K562 (cell line): ENCODE results near the gene ST3GAL5. TPM values are rescaled to one million over a fixed set of nuclear protein-coding genes. Genes with fewer than 3 reads are reported as not detected.

Source experiments
- ATAC-seq: fragments of 200-7000 bp; cut with Tn5 transposase; 3 replicates; pipeline ENCODE4 v1.9.1; 2020; ENCODE audit warnings: moderate library complexity
- BruUV-seq: library from RNA; stranded (reverse); fragments of 400-500 nt; replicated peaks from 2 replicates; lab custom pipeline; 2021; lab: Mats Ljungman, UMichigan
- CTCF ChIA-PET: fragments of 300-600 bp; formaldehyde crosslinking; extraction: SDS; loops from one replicate; lab custom pipeline; 2021; ENCODE audit warnings: low intra/inter-chr PET ratio; lab: Yijun Ruan, JAX
- POLR2A ChIA-PET: fragments of 300-600, 350-650 bp; sonication (Branson Sonifier 250); formaldehyde crosslinking; extraction: SDS; loops from one replicate; lab custom pipeline; 2021; ENCODE audit warnings: antibody characterized with exemption, inconsistent platforms; lab: Yijun Ruan, JAX
- DNase-seq, 4 experiments: peaks; one replicate each; pipeline versions ENCODE4 v3.0.0 to v3.0.0-alpha.2; 2011 to 2018; ENCODE audit warnings: low spot score in 3 of 4, mixed read lengths in 3 of 4; ENCODE audit errors: extremely low read depth in 1 of 4
- FAIRE-seq: peaks from 2 replicates; lab custom pipeline; 2011; peaks lifted over from hg19 to GRCh38; lab: Jason Lieb, UNC
- H2AFZ ChIP-seq: 2 replicates; pipeline ENCODE4 v1.6.0; 2011; ENCODE audit warnings: low read depth, low read length, control low read depth, inconsistent platforms
- H3K27ac ChIP-seq: fragments of 200-600 bp; 3 replicates; pipeline ENCODE4 v1.8.0; 2011; ENCODE audit warnings: low read depth, mild to moderate bottlenecking, control low read depth, inconsistent platforms, low read length, moderate library complexity, mixed read lengths; ENCODE audit errors: extremely low read depth
- H3K27me3 ChIP-seq, 2 experiments: fragments of 300-600 bp in 1 of 2; 2 replicates in 1 of 2; 3 replicates in 1 of 2; pipeline versions ENCODE4 v1.6.0 to v1.8.0; 2011; ENCODE audit warnings: inconsistent platforms in 2 of 2, low read length in 2 of 2, mild to moderate bottlenecking in 1 of 2, mixed read lengths in 1 of 2, moderate library complexity in 1 of 2; ENCODE audit not compliant: control insufficient read depth in 2 of 2, insufficient read depth in 2 of 2
- H3K36me3 ChIP-seq: fragments of 300-600 bp; 3 replicates; pipeline ENCODE4 v1.8.0; 2011; ENCODE audit warnings: mild to moderate bottlenecking, low read length, inconsistent platforms; ENCODE audit not compliant: control insufficient read depth, insufficient read depth
- H3K4me1 ChIP-seq, 2 experiments: fragments of 200-600 bp in 1 of 2; replicated peaks in 1 of 2; 2 replicates in 1 of 2; 3 replicates in 1 of 2; pipeline versions ENCODE4 v1.5.1 to v1.8.0; 2011; ENCODE audit warnings: inconsistent platforms in 2 of 2, low read length in 2 of 2, mild to moderate bottlenecking in 1 of 2, mixed read lengths in 1 of 2, moderate library complexity in 1 of 2; ENCODE audit not compliant: control insufficient read depth in 2 of 2, insufficient read depth in 2 of 2
- H3K4me2 ChIP-seq: 2 replicates; pipeline ENCODE4 v1.6.1; 2011; ENCODE audit warnings: low read length, control low read depth, inconsistent platforms, mixed read lengths; ENCODE audit not compliant: insufficient read depth
- H3K4me3 ChIP-seq: fragments of 200-600 bp; sonication (generic), shearing (Covaris generic); 2 replicates; pipeline ENCODE4 v1.5.1; 2016; ENCODE audit warnings: control low read depth, inconsistent platforms
- H3K79me2 ChIP-seq: fragments of 200-600 bp; 3 replicates; pipeline ENCODE4 v1.8.0; 2011; ENCODE audit warnings: low read length, inconsistent platforms; ENCODE audit not compliant: control insufficient read depth, insufficient read depth
- H3K9ac ChIP-seq, 2 experiments: 2 replicates each; pipeline versions ENCODE4 v1.6.0 to v1.6.1; 2011; ENCODE audit warnings: low read depth in 2 of 2, low read length in 2 of 2, control low read depth in 1 of 2, inconsistent platforms in 1 of 2, mild to moderate bottlenecking in 1 of 2, mixed read lengths in 1 of 2; ENCODE audit not compliant: insufficient read depth in 1 of 2
- H3K9me1 ChIP-seq: one replicate; pipeline ENCODE4 v1.6.0; 2011; ENCODE audit warnings: inconsistent platforms, mild to moderate bottlenecking, low read length, moderate library complexity; ENCODE audit not compliant: control insufficient read depth, insufficient read depth
- H3K9me3 ChIP-seq: replicated peaks from 2 replicates; pipeline ENCODE4 v1.5.1; 2011; ENCODE audit warnings: low read depth, low read length, inconsistent platforms; ENCODE audit not compliant: control insufficient read depth, insufficient read depth
- H4K20me1 ChIP-seq: replicated peaks from 2 replicates; pipeline ENCODE4 v1.6.1; 2011; ENCODE audit warnings: low read length, inconsistent platforms, mixed read lengths; ENCODE audit not compliant: control insufficient read depth, insufficient read depth
- BCOR ChIP-seq: fragments of 450-650 bp; IDR thresholded peaks from 2 replicates; pipeline ENCODE4 v1.6.1; 2016
- ELF4 ChIP-seq: fragments of 450-650 bp; formaldehyde crosslinking; IDR thresholded peaks from 2 replicates; pipeline ENCODE4 v1.4.0; 2022; ENCODE audit warnings: missing genetic modification characterization
- RBM25 ChIP-seq: fragments of 200-400 bp; formaldehyde crosslinking; IDR thresholded peaks from 2 replicates; pipeline ENCODE4 v1.6.1; 2018; ENCODE audit warnings: low read length, low read depth, moderate library complexity; ENCODE audit not compliant: severe bottlenecking
- ZKSCAN1 ChIP-seq: fragments of 150-350 bp; IDR thresholded peaks from 2 replicates; pipeline ENCODE4 v1.6.1; 2016; ENCODE audit warnings: low read depth, low read length
- WGBS: fragments of 100-300 bp; shearing (Covaris generic); methylation state at CpG from one replicate; pipeline ENCODE4 v1.1.6; 2016; ENCODE audit warnings: low coverage, mixed read lengths; ENCODE audit not compliant: insufficient coverage; ENCODE audit errors: missing lambda C conversion rate; 5-methylcytosine and 5-hydroxymethylcytosine counted together
- in situ Hi-C: fragments of 300-500 bp; cut with MboI; formaldehyde crosslinking; loops from 4 replicates; pipeline ENCODE4 v1.15.0; 2018; ENCODE audit warnings: inconsistent platforms, mixed read lengths
- intact Hi-C: fragments of 100-400 bp; cut with micrococcal nuclease; formaldehyde crosslinking; loops from 2 replicates; pipeline ENCODE4 v1.14.2; 2022
- polyA plus RNA-seq, 8 experiments: library from polyadenylated mRNA; depleted of rRNA in 4 of 8; stranded (reverse) in 5 of 8; unstranded in 3 of 8; fragments of >200 nt; fragmentation: Nextera tagmentation in 2 of 8; fragmentation: Illumina TruSeq in 1 of 8; extraction: Ambion mirVana in 2 of 8; extraction: Trizol in 1 of 8; gene quantifications; 2 replicates each; pipeline versions ENCODE4 v1.2.1 to v1.2.3, GENCODE V29; 2011 to 2014; ENCODE audit warnings: inconsistent platforms in 1 of 8, missing spikeins in 1 of 8
- total RNA-seq, 7 experiments: library from RNA; depleted of rRNA in 6 of 7; stranded (reverse); fragments of >200 nt in 6 of 7; fragmentation: Illumina TruSeq in 2 of 7; extraction: Trizol in 2 of 7; gene quantifications; 2 replicates each; pipeline versions ENCODE4 v1.2.1 to v1.2.3, GENCODE V29; 2011 to 2021; ENCODE audit warnings: low replicate concordance in 1 of 7

The ST3GAL5 gene
- total and polyA plus RNA-seq, 9 of the 15 experiments (the other 6 are each of a cell fraction or from before 2014, with no cell fraction given), result 1.6 to 10.0 (median 4.2) TPM

GRCh38 chr2:85811180-85812093, 77.4 kb downstream of the ST3GAL5 start:
- Histone ChIP-seq H3K27ac (no peak overlapping the region), H3K4me3 (no peak overlapping the region), H3K27me3 (peaks cover 17 to 38% of the 10 kb centered on the region in 2 experiments; a peak in 4 of 5 replicates), H3K4me1 (peaks cover 0 to 6% of the 10 kb centered on the region in 2 experiments; a peak in 2 of 5 replicates), H3K4me2 (no peak overlapping the region), H3K36me3 (no peaks in the 10 kb centered on the region), H2AFZ (no peak overlapping the region), H3K9me1 (no peaks in the 10 kb centered on the region), H4K20me1 (peaks cover 14% of the 10 kb centered on the region), H3K79me2 (no peaks in the 10 kb centered on the region), H3K9me3 (no peaks in the 10 kb centered on the region), H3K9ac (no peak overlapping the region)
- TF ChIP-seq BCOR (peak; percentile 49; the same call in 1 of the 2 replicates), RBM25 (peak; percentile 63), ELF4 (CRISPR knock-in tag) (no peak), ZKSCAN1 (peak; percentile 70; the same call in 1 of the 2 replicates)
- DNase-seq (no peak), FAIRE-seq (no peak), ATAC-seq (no peak)
- intact Hi-C loops (loop anchor here (10.0 kb wide), 1 partner anchor 137 kb away; no protein-coding TSS in a partner anchor), in situ Hi-C loops (loop anchor here (5.0 kb wide), 1 partner anchor 74 kb away; no protein-coding TSS in a partner anchor)
- ChIA-PET CTCF (no interaction called here), POLR2A (interaction anchor here (0.7 kb wide), 1 partner anchor 78 kb away, joined by 4 read pairs; no protein-coding TSS in a partner anchor)
- 10% methylated on average over 24 of the region's 41 CpGs for WGBS
- no TSS peak for BruUV-seq
